SK-N-SH (cell line): ENCODE results near the gene PHACTR4. TPM values are rescaled to one million over a fixed set of nuclear protein-coding genes. Genes with fewer than 3 reads are reported as not detected.
"Not testable (repeated sequence)": the region's sequence is repeated elsewhere in the genome, so short reads cannot be mapped to it uniquely, and the experiment has no call there.

Source experiments
- CTCF ChIA-PET: fragments of 300-600, 350-600 bp; formaldehyde crosslinking; extraction: SDS; loops from one replicate; lab custom pipeline; 2021; lab: Yijun Ruan, JAX
- POLR2A ChIA-PET: fragments of 350-600 bp; sonication (Branson Sonifier 250); formaldehyde crosslinking; extraction: SDS; loops from one replicate; lab custom pipeline; 2020; ENCODE audit warnings: antibody characterized with exemption, inconsistent platforms; lab: Yijun Ruan, JAX
- DNase-seq: peaks from one replicate; pipeline ENCODE4 v3.0.0; 2012
- H2AFZ ChIP-seq: fragments of 200-600 bp; sonication (generic); 2 replicates; pipeline ENCODE4 v1.8.1; 2016; ENCODE audit warnings: antibody characterized with exemption, mild to moderate bottlenecking, low read depth
- H3F3A ChIP-seq: fragments of 200-600 bp; sonication (generic); replicated peaks from 2 replicates; pipeline ENCODE3; 2016; ENCODE audit warnings: antibody characterized with exemption, mild to moderate bottlenecking; ENCODE audit not compliant: insufficient read depth
- H3K27ac ChIP-seq, 2 experiments: fragments of 200-500 bp in 1 of 2; fragments of 200-600 bp in 1 of 2; sonication (Bioruptor generic) in 1 of 2; sonication (generic), shearing (Covaris generic) in 1 of 2; 2 replicates each; pipeline versions ENCODE4 v1.5.1 to v1.6.1; 2014 to 2016; ENCODE audit warnings: low read depth in 2 of 2, inconsistent platforms in 1 of 2, low read length in 1 of 2, mild to moderate bottlenecking in 1 of 2, mixed read lengths in 1 of 2
- H3K27me3 ChIP-seq: fragments of 200-600 bp; sonication (generic), shearing (Covaris generic); 2 replicates; pipeline ENCODE4 v1.6.1; 2016; ENCODE audit warnings: mixed run types; ENCODE audit not compliant: insufficient read depth
- H3K36me3 ChIP-seq, 2 experiments: fragments of 200-500 bp in 1 of 2; fragments of 200-600 bp in 1 of 2; sonication (Bioruptor generic) in 1 of 2; sonication (generic) in 1 of 2; replicated peaks in 1 of 2; 2 replicates each; pipeline versions ENCODE3 to v1.5.1; 2014 to 2016; ENCODE audit warnings: low read length in 1 of 2, mild to moderate bottlenecking in 1 of 2; ENCODE audit not compliant: insufficient read depth in 2 of 2, control insufficient read depth in 1 of 2
- H3K4me1 ChIP-seq, 2 experiments: fragments of 200-500 bp in 1 of 2; fragments of 200-600 bp in 1 of 2; sonication (Bioruptor generic) in 1 of 2; sonication (generic), shearing (Covaris generic) in 1 of 2; 2 replicates each; pipeline versions ENCODE4 v1.5.1 to v1.6.1; 2014 to 2016; ENCODE audit warnings: low read depth in 1 of 2, low read length in 1 of 2, mixed run types in 1 of 2; ENCODE audit not compliant: insufficient read depth in 2 of 2, control insufficient read depth in 1 of 2
- H3K4me2 ChIP-seq: fragments of 200-600 bp; sonication (generic), shearing (Covaris generic); 2 replicates; pipeline ENCODE4 v1.6.1; 2017; ENCODE audit warnings: mixed run types
- H3K4me3 ChIP-seq, 2 experiments: fragments of 200-500 bp in 1 of 2; fragments of 200-600 bp in 1 of 2; sonication (Bioruptor generic) in 1 of 2; sonication (generic), shearing (Covaris generic) in 1 of 2; 2 replicates each; pipeline versions ENCODE4 v1.5.1 to v1.8.1; 2014 to 2016; ENCODE audit warnings: low read depth in 2 of 2, inconsistent platforms in 1 of 2, low read length in 1 of 2, mild to moderate bottlenecking in 1 of 2, mixed read lengths in 1 of 2, moderate library complexity in 1 of 2
- H3K79me2 ChIP-seq: fragments of 200-600 bp; sonication (generic); 2 replicates; pipeline ENCODE4 v1.8.1; 2017; ENCODE audit warnings: mild to moderate bottlenecking; ENCODE audit not compliant: insufficient read depth
- H3K9ac ChIP-seq: fragments of 200-600 bp; sonication (generic); 2 replicates; pipeline ENCODE4 v1.6.1; 2017; ENCODE audit warnings: mixed run types
- H3K9me2 ChIP-seq: fragments of 200-600 bp; sonication (generic); 2 replicates; pipeline ENCODE4 v1.6.1; 2017; ENCODE audit warnings: mixed run types
- H3K9me3 ChIP-seq: fragments of 200-600 bp; sonication (generic); 2 replicates; pipeline ENCODE4 v1.6.1; 2017; ENCODE audit warnings: mixed run types, mild to moderate bottlenecking, moderate library complexity
- H4K20me1 ChIP-seq: fragments of 200-600 bp; sonication (generic); 2 replicates; pipeline ENCODE4 v1.6.1; 2017; ENCODE audit warnings: mild to moderate bottlenecking, mixed run types; ENCODE audit not compliant: insufficient read depth
- CTCF ChIP-seq: fragments of 200-600 bp; sonication (generic); IDR thresholded peaks from 2 replicates; pipeline ENCODE4 v1.6.1; 2017; ENCODE audit warnings: antibody characterized with exemption, mild to moderate bottlenecking, moderate library complexity
- GATA2 ChIP-seq: sonication (generic); formaldehyde crosslinking; IDR thresholded peaks from 2 replicates; pipeline ENCODE4 v1.5.0; 2020; ENCODE audit warnings: mild to moderate bottlenecking, missing genetic modification reagents
- MAX ChIP-seq: IDR thresholded peaks from 2 replicates; pipeline ENCODE4 v1.4.0; 2012; ENCODE audit warnings: low read depth
- MEF2A ChIP-seq: IDR thresholded peaks from 2 replicates; pipeline ENCODE4 v1.4.0; 2012; ENCODE audit warnings: low read depth, borderline replicate concordance
- NFIC ChIP-seq: IDR thresholded peaks from 2 replicates; pipeline ENCODE4 v1.4.0; 2012; ENCODE audit warnings: borderline replicate concordance
- RAD21 ChIP-seq: IDR thresholded peaks from 2 replicates; pipeline ENCODE4 v1.6.1; 2012; ENCODE audit warnings: mild to moderate bottlenecking, low read length
- RCOR1 ChIP-seq: fragments of 150-350 bp; IDR thresholded peaks from 2 replicates; pipeline ENCODE4 v1.6.1; 2017; ENCODE audit warnings: antibody characterized with exemption, low read length
- RXRA ChIP-seq: IDR thresholded peaks from 2 replicates; pipeline ENCODE4 v1.4.0; 2012; ENCODE audit warnings: low read depth, mild to moderate bottlenecking, borderline replicate concordance
- WGBS: methylation state at CpG from one replicate; pipeline ENCODE4 v1.1.6; 2017; ENCODE audit warnings: low lambda C conversion rate; 5-methylcytosine and 5-hydroxymethylcytosine counted together
- polyA plus RNA-seq, 3 experiments: library from polyadenylated mRNA; depleted of rRNA; stranded (reverse); fragments of >200 nt; gene quantifications; 2 replicates each; pipeline ENCODE4 v1.2.3, GENCODE V29; 2012

The PHACTR4 gene
- polyA plus RNA-seq, 1 of the 3 experiments (the other 2 are of a cell fraction), result 9.8 TPM

GRCh38 chr1:28519946-28520725 is 150.6 kb downstream of the PHACTR4 start:
- no peak overlapping the region for H3K27ac ChIP-seq
- no peak for DNase-seq
- no peaks in the 10 kb centered on the region for H3K9me2 ChIP-seq
- WGBS, result 87% methylated on average over 10 of the region's 10 CpGs
- H3K4me3 ChIP-seq, result no peak overlapping the region
- H3F3A ChIP-seq, result peaks cover 33% of the 10 kb centered on the region
- H3K79me2 ChIP-seq, result peaks cover 67% of the 10 kb centered on the region
- no peak overlapping the region for H3K4me2 ChIP-seq
- H3K9me3 ChIP-seq, result no peaks in the 10 kb centered on the region
- no peaks in the 10 kb centered on the region for H3K27me3 ChIP-seq
- H3K4me1 ChIP-seq, result peaks cover 4 to 12% of the 10 kb centered on the region in 2 experiments; a peak in 2 of 4 replicates
- TF ChIP-seq MEF2A (no peak), RXRA (no peak), RAD21 (no peak), GATA2 (CRISPR knock-in tag) (no peak), CTCF (no peak), RCOR1 (no peak), MAX (no peak), NFIC (no peak)
- peaks cover 17% of the 10 kb centered on the region for H4K20me1 ChIP-seq
- peaks cover 2 to 3% of the 10 kb centered on the region in 2 experiments for H3K36me3 ChIP-seq
- H3K9ac ChIP-seq, result no peak overlapping the region
- no peak overlapping the region for H2AFZ ChIP-seq
- ChIA-PET POLR2A (no interaction called here), CTCF (interaction anchor here (0.7 to 1.5 kb wide), 3 partner anchors 61 to 275 kb away, joined by 3 to 4 read pairs (median 4); no protein-coding TSS in a partner anchor)

- peaks cover 4 to 12% of the 10 kb centered on the region in 2 experiments; a peak in 2 of 4 replicates for H3K4me1 ChIP-seq
- not testable (repeated sequence) for H3K4me3 ChIP-seq, H3K27me3 ChIP-seq, H3K9me3 ChIP-seq, H3K9me2 ChIP-seq, H3K27ac ChIP-seq, H2AFZ ChIP-seq, H3K36me3 ChIP-seq, H3K9ac ChIP-seq, DNase-seq, H3K4me2 ChIP-seq
- 100% methylated on average over 12 of the region's 12 CpGs for WGBS
- H4K20me1 ChIP-seq, result peaks cover 13% of the 10 kb centered on the region
- CTCF ChIA-PET, result interaction anchor here (1.5 kb wide), 1 partner anchor 82 kb away, joined by 4 read pairs; no protein-coding TSS in a partner anchor
- POLR2A ChIA-PET, result interaction anchor here (0.7 kb wide), 1 partner anchor 59 kb away, joined by 3 read pairs; no protein-coding TSS in a partner anchor
- H3K79me2 ChIP-seq, result peaks cover 74% of the 10 kb centered on the region
- H3F3A ChIP-seq, result peaks cover 27% of the 10 kb centered on the region
These were observed 151.3 kb downstream of the PHACTR4 start for GRCh38 chr1:28520796-28521195.
